HG03439 (cell line): ENCODE measurements around the gene PDLIM7.

ENCODE experiments used
- ATAC-seq: cut with Tn5 transposase; IDR thresholded peaks from one replicate; pipeline ENCODE4 v1.9.1; 2021; ENCODE audit warnings: mild to moderate bottlenecking, moderate library complexity; ENCODE audit not compliant: unreplicated experiment

The PDLIM7 gene

GRCh38 chr5:177475563-177476427 lies 21.6 kb downstream of the PDLIM7 start:
- no peak for ATAC-seq

- ATAC-seq: no peak
These were observed 22.4 kb downstream of the PDLIM7 start for GRCh38 chr5:177474846-177475562.

- ATAC-seq: no peak
These were observed 23.4 kb downstream of the PDLIM7 start for GRCh38 chr5:177474002-177474476.

GRCh38 chr5:177473443-177474001 lies 23.9 kb downstream of the PDLIM7 start, which contains the start of gene DBN1:
Gene DBN1, minus strand, starts transcription at chr5:177473634. Its CDS starts 113 bp downstream, at chr5:177473521.
- ATAC-seq: no peak

- no peak for ATAC-seq
These were observed 24.7 kb downstream of the PDLIM7 start for GRCh38 chr5:177472460-177473442.

- ATAC-seq: no peak
These were observed 25.6 kb downstream of the PDLIM7 start for GRCh38 chr5:177471610-177472356.

- ATAC-seq: no peak
These were observed 26.5 kb downstream of the PDLIM7 start for GRCh38 chr5:177470759-177471536.

- ATAC-seq: no peak
These were observed 27.5 kb downstream of the PDLIM7 start for GRCh38 chr5:177469750-177470525.

GRCh38 chr5:177468685-177469628 lies 28.4 kb downstream of the PDLIM7 start:
- no peak for ATAC-seq

- ATAC-seq: no peak
These were observed 29.1 kb downstream of the PDLIM7 start for GRCh38 chr5:177468329-177468684.

GRCh38 chr5:177467436-177467835 lies 30.0 kb downstream of the PDLIM7 start:
- no peak for ATAC-seq

- ATAC-seq: no peak
These were observed 30.5 kb downstream of the PDLIM7 start for GRCh38 chr5:177466861-177467260.

GRCh38 chr5:177465044-177465443 lies 32.4 kb downstream of the PDLIM7 start:
- ATAC-seq: no peak

- no peak for ATAC-seq
These were observed 35.3 kb downstream of the PDLIM7 start for GRCh38 chr5:177462021-177462670.

- ATAC-seq: no peak
These were observed 37.4 kb downstream of the PDLIM7 start for GRCh38 chr5:177459819-177460628.

GRCh38 chr5:177459357-177459756 lies 38.0 kb downstream of the PDLIM7 start:
- ATAC-seq: no peak
